AG09309 (cell line): Measurements from ENCODE around the gene MCTP1.

ENCODE experiments used
- DNase-seq: peaks from one replicate; pipeline ENCODE4 v3.0.0-alpha.2; 2010; ENCODE audit warnings: low read depth
- H3K4me3 ChIP-seq: 2 replicates; pipeline ENCODE4 v1.5.1; 2011; ENCODE audit warnings: mild to moderate bottlenecking, low read depth, low read length, moderate library complexity; ENCODE audit not compliant: control insufficient read depth
- CTCF ChIP-seq: IDR thresholded peaks from 2 replicates; pipeline ENCODE4 v1.5.1; 2011; ENCODE audit warnings: mild to moderate bottlenecking, low read depth, low read length, inconsistent platforms; ENCODE audit not compliant: insufficient read depth, control insufficient read depth; ENCODE audit errors: missing control alignments

MCTP1 gene

GRCh38 chr5:95027151-95027721, 257.7 kb downstream of the MCTP1 start:
- TF ChIP-seq CTCF = no peak
- DNase-seq = no peak
- H3K4me3 ChIP-seq = no peak overlapping the region

- no peak overlapping the region for H3K4me3 ChIP-seq
- no peak for DNase-seq
- TF ChIP-seq CTCF = no peak
These were observed 258.2 kb downstream of the MCTP1 start for GRCh38 chr5:95026718-95027117.

DNA sequence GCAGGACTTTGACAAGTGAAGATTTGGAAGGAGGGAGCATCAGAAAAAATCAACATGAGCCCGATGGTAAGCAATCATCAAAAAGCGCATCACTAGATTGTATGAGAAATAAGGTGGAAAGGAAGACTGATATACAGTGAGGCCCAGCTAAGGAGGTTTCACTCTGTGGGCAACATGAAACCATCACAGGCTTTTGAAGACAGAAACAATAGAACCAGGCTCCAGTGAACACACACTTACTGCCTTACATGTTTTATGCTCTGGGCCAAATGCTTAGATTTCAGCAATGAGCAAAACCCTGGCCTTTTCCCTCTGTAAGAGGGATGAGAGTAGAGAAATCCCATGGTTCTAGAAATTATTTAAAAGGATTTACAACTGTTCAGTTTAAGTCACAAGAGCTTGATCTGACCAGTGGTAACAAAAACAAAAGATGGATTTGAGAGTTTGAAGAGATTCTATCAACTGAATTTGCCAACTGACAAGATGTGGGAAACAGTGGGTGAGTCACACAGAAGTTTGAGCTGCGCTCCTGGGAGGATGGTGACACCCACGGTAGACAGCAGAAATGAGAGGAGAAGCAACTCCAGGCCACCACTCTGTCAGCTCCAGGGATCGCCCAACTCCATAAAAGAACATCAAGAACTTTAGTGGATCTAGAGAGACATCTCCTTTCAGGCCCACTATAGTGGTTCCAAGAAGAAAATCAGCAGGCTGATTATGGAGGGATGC, 261.8 kb downstream of the MCTP1 start:
- DNase-seq = no peak
- TF ChIP-seq CTCF = no peak

GRCh38 chr5:95020345-95020744, 264.5 kb downstream of the MCTP1 start:
- DNase-seq = no peak
- no peak for TF ChIP-seq CTCF
- no peak overlapping the region for H3K4me3 ChIP-seq

More for the DNA sequence above, 261.8 kb downstream of the MCTP1 start:
- H3K4me3 ChIP-seq = no peak overlapping the region

- no peak overlapping the region for H3K4me3 ChIP-seq
- no peak for TF ChIP-seq CTCF
- DNase-seq = no peak
These were observed 265.9 kb downstream of the MCTP1 start for GRCh38 chr5:95018946-95019345.

DNA sequence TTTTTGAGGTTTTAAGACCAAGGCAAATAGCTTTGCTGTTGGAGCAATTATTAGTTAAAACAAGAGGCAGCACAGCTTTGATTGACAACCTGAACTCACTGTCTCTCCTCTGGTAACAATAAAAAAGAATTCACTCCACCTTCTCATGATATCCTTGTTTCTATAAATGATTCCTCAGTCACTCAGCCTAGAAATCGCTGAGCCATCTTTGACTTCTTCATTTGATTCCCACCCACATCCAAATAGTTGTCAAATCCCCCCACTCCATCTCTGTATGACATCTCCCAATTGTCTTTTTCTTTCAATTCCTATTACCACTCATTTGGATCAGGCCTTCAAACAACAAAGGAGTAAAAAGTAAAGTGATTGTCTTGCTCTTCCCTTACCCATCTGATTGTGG, 266.4 kb downstream of the MCTP1 start:
- DNase-seq = no peak
- no peak overlapping the region for H3K4me3 ChIP-seq
- no peak for TF ChIP-seq CTCF
